ENCODE data around the gene IFIH1. TPM values are rescaled to one million over a fixed set of nuclear protein-coding genes. Genes with fewer than 3 reads are reported as not detected.

Gene IFIH1
- total RNA-seq, 3 donors from 2014 or later (not counting 1 experiment from before 2014, with no cell fraction given): 36.7 to 57.4 (median 36.9) TPM

DNA sequence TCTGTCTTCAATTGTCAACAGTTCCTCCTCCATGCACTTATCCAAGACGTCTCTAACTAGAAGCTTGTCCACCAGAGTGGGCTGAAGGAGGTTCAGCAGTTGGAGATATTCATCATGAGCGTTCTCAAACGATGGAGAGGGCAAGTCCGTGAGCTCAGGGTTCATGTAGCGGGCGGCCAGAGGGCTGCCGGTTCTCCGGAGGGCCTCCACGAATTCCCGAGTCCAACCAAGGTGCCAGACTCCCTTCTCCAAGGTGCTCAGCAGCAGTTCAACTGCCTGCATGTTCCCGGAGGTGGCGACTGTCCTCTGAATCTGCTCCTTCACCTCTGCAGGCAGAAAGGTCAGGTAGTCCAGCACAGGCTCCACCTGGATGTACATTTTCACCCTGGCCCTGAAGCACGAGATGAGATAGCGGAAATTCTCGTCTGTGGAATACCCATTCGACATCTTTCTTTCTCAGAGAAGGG is 590 bp downstream of the IFIH1 start:
- TF ChIP-seq, protein P1, sequence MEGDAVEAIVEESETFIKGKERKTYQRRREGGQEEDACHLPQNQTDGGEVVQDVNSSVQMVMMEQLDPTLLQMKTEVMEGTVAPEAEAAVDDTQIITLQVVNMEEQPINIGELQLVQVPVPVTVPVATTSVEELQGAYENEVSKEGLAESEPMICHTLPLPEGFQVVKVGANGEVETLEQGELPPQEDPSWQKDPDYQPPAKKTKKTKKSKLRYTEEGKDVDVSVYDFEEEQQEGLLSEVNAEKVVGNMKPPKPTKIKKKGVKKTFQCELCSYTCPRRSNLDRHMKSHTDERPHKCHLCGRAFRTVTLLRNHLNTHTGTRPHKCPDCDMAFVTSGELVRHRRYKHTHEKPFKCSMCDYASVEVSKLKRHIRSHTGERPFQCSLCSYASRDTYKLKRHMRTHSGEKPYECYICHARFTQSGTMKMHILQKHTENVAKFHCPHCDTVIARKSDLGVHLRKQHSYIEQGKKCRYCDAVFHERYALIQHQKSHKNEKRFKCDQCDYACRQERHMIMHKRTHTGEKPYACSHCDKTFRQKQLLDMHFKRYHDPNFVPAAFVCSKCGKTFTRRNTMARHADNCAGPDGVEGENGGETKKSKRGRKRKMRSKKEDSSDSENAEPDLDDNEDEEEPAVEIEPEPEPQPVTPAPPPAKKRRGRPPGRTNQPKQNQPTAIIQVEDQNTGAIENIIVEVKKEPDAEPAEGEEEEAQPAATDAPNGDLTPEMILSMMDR (IDR thresholded peaks at IDR 0.05): no peak
- H3K4me1 ChIP-seq (ENCODE audit: control insufficient read depth, insufficient read depth, low read length): peaks cover 15% of the 10 kb centered on the region
- Mint-ChIP-seq H3K4me3 (peak overlapping the region; percentile 94), H3K27me3 (ENCODE audit: low read depth in 2 of 2) (no peaks in the 10 kb centered on the region), H3K9me3 (no peaks in the 10 kb centered on the region), H3K36me3 (peaks cover 7% of the 10 kb centered on the region), H3K27ac (peak overlapping the region; percentile 98 to 99), H3K4me1 (peaks cover 53 to 59% of the 10 kb centered on the region in 2 donors)
- H3K9me3 ChIP-seq (ENCODE audit: control insufficient read depth, insufficient read depth, low read length): no peaks in the 10 kb centered on the region
- WGBS (ENCODE audit: insufficient coverage): 1% methylated on average over 15 of the region's 16 CpGs
- DNase-seq: peak; percentile 37 to 63
- ATAC-seq: peak in 1 of 3 donors; percentile 3
- no peaks in the 10 kb centered on the region for H3K36me3 ChIP-seq (ENCODE audit: control insufficient read depth, insufficient read depth, low read length)
- peak overlapping the region; percentile 90 for H3K27ac ChIP-seq (ENCODE audit: low read length)
- no peaks in the 10 kb centered on the region for H3K27me3 ChIP-seq (ENCODE audit: control insufficient read depth, insufficient read depth, low read length)
- H3K4me3 ChIP-seq (ENCODE audit: low read length): peak overlapping the region; percentile 76
- intact Hi-C loops (cut with micrococcal nuclease): loop anchor here (1.0 kb wide), 1 partner anchor 26 kb away; the partner anchor contains the start of gene GCA

DNA sequence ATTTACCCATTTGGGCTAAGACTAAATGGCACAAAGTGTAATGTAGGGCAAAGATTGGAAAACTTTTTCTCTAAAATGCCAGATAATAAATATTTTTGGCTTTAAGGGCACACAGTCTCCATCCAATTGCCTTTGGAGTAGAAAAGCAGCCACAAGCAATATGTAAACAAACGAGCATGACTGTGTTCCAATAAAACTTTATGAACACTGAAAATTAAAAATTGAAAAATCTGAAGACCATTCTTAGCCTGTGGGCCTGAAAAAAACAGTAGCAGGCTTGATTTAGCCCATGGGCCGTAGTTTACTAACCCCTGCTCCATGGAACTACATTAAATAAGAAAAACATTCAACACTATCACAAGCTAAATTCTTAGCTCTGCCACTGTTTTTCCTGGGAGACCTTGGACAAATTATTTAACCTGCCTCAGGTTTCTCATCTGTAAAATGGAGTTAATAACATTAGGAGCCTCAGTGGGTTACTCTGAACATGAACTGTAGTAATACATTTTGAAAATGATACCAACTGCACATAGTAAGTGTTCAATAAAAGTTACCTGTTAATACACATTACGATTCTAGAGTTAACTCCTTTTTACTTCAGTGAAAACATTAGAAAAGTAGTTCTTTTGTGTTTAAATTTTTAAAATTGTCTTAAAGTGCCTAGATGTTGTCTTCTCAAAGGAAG is 1.3 kb downstream of the IFIH1 start:
- WGBS (ENCODE audit: insufficient coverage): 59% methylated on average over 2 of the region's 3 CpGs
- no peak for ATAC-seq
- Histone ChIP-seq H3K4me3 (ENCODE audit: low read length) (peak overlapping the region; percentile 76), H3K27me3 (ENCODE audit: control insufficient read depth, insufficient read depth, low read length) (no peaks in the 10 kb centered on the region), H3K4me1 (ENCODE audit: control insufficient read depth, insufficient read depth, low read length) (peaks cover 15% of the 10 kb centered on the region), H3K36me3 (ENCODE audit: control insufficient read depth, insufficient read depth, low read length) (no peaks in the 10 kb centered on the region), H3K9me3 (ENCODE audit: control insufficient read depth, insufficient read depth, low read length) (no peaks in the 10 kb centered on the region), H3K27ac (ENCODE audit: low read length) (peak overlapping the region; percentile 90)
- Mint-ChIP-seq H3K9me3 (no peaks in the 10 kb centered on the region), H3K4me3 (peak overlapping the region; percentile 94), H3K4me1 (peaks cover 53 to 66% of the 10 kb centered on the region in 2 donors), H3K27me3 (ENCODE audit: low read depth in 2 of 2) (no peaks in the 10 kb centered on the region), H3K27ac (peak overlapping the region; percentile 98 to 99), H3K36me3 (peaks cover 7% of the 10 kb centered on the region)
- intact Hi-C loops (cut with micrococcal nuclease): no loop called here
- DNase-seq: no peak
- TF ChIP-seq, protein P1 (IDR thresholded peaks at IDR 0.05): no peak

DNA sequence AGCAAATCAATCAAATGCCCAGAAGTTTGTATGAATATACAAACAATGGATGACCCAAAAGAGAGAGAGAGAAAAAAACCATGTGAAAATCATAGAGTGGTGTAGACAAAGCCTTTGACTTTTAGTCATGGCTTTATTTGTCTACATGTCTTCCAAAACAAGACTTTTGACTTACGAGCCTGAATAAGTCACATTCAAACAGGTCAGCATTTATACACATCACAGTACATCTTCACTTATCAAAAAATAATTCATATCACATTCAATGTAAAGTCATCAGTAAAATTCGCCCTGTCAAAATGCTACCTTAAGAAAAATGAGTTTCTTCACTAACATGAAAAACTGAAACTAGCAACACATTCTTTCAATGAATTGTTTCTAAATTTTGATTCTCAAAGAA is 1.9 kb downstream of the IFIH1 start:
- 94% methylated on average over 2 of the region's 2 CpGs for WGBS (ENCODE audit: insufficient coverage)
- DNase-seq (no peak), ATAC-seq (no peak)
- TF ChIP-seq, protein P1 (IDR thresholded peaks at IDR 0.05): no peak
- Histone ChIP-seq H3K36me3 (ENCODE audit: control insufficient read depth, insufficient read depth, low read length) (no peaks in the 10 kb centered on the region), H3K9me3 (ENCODE audit: control insufficient read depth, insufficient read depth, low read length) (no peaks in the 10 kb centered on the region), H3K4me3 (ENCODE audit: low read length) (no peak overlapping the region), H3K4me1 (ENCODE audit: control insufficient read depth, insufficient read depth, low read length) (peaks cover 15% of the 10 kb centered on the region), H3K27ac (ENCODE audit: low read length) (no peak overlapping the region), H3K27me3 (ENCODE audit: control insufficient read depth, insufficient read depth, low read length) (no peaks in the 10 kb centered on the region)
- Mint-ChIP-seq H3K4me3 (peak overlapping the region; percentile 94), H3K36me3 (peaks cover 7% of the 10 kb centered on the region), H3K9me3 (no peaks in the 10 kb centered on the region), H3K27ac (peak overlapping the region; percentile 98 to 99), H3K4me1 (peaks cover 53 to 66% of the 10 kb centered on the region in 2 donors), H3K27me3 (ENCODE audit: low read depth in 2 of 2) (no peaks in the 10 kb centered on the region)
- intact Hi-C loops (cut with micrococcal nuclease): no loop called here
